Mucosa of gallbladder (tissue), 1 donor: Measurements from ENCODE around the gene ALG13. TPM values are rescaled to one million over a fixed set of nuclear protein-coding genes. Genes with fewer than 3 reads are reported as not detected.
"Not testable (repeated sequence)": the region's sequence is repeated elsewhere in the genome, so short reads cannot be mapped to it uniquely, and the experiment has no call there.

Experiments
- DNase-seq: peaks from one replicate; pipeline ENCODE4 v3.0.0-alpha.2; 2020; ENCODE audit warnings: low spot score
- total RNA-seq: library from RNA; stranded (reverse); gene quantifications from one replicate; pipeline ENCODE4 v1.2.1, GENCODE V29; 2021
- donor health status: DM: no; HTN: no; CAD: no.

The ALG13 gene
- total RNA-seq, 1 donor from 2014 or later: 56.9 TPM

DNA sequence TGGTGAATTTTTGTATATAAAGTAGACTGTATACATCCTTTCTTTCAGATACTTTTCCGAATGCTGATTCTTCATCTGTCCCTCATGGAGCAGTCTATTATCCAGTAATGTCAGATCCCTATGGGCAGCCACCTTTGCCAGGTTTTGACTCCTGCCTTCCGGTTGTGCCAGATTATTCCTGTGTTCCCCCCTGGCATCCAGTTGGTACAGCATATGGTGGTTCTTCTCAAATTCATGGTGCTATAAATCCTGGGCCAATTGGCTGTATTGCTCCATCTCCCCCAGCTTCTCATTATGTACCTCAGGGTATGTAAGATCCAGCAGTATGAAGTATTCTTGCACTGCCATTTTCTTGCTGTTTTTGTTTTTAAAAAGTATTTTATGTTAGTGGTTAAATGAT lies 78.7 kb downstream of the ALG13 start:
- DNase-seq: no peak

DNA sequence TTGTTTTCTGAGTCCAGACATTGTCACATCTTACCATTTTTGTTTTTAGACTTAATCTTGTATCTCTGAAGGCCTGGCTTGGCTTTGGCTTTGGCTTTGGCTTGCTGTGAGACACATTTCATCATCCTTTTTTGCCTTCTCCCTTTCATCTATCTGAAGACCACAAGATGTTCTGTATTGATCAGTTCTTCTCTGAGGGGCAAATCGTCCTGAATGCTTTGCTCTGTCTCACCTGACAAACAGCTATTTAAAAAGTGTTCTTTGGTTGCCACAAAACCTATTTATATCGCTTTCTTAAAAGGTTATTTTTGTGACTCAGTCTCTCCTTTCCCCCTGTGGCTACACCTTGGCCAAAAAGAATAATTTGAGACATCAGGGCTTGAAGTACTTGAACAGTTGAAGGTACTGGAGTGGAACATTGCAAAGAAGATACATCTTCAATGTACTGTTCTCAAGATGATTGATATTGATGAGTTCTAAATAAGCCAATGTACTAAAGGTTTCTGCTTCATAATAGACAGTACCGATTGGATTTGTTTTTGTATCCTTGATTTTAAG lies 80.7 kb downstream of the ALG13 start:
- DNase-seq: no peak

DNA sequence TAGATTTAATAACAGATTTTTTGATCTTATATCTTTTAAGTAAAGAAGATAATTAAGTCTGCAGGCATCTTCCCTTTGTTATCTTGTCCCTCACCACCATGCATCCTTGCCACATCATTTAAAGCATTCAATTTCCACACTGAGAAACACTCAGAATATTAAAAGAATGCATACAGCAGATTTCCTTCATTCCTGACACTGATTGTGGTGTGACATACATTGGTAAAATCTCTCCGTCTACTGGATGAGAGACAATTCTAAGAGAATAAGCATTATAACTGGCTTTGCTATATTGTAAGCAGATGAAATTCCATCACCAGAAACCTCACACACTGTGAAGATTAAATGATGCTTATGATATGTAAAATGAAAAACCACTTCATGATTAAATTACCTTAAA lies 97.6 kb downstream of the ALG13 start:
- DNase-seq: no peak

DNA sequence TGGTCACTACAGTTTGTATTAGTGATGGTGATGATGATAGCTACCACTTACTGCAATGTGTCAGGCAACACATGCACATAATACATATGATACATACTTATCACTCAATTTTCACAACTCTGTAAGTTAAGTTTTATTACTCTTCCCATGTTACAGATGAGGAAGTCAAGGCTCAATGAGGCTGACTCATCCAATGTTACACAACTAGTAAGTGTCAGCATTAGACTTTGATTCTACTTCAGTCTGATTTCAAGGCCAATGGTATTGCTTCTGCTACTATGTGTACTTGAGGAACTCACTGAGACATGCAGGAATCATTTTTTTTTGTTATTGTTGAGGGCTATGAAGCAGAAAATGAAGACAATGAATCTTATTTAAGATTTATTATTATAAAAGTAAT lies 98.6 kb downstream of the ALG13 start:
- DNase-seq: no peak

DNA sequence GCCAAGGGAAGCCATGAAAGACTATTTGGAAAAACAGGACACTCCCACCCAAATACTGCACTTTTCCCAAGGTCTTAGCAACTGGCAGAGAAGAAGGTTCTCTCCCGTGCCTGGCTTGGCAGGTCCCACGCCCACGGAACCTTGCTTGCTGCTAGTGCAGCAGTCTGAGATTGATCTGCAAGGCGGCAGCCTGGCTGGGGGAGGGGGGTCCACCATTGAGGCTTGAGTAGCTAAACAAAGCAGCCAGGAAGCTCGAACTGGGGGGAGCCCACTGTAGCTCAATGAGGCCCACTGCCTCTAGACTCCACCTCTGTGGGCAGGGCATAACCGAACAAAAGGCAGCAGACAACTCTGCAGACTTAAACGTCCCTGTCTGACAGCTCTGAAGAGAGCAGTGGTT lies 103.7 kb downstream of the ALG13 start:
- DNase-seq: no peak

DNA sequence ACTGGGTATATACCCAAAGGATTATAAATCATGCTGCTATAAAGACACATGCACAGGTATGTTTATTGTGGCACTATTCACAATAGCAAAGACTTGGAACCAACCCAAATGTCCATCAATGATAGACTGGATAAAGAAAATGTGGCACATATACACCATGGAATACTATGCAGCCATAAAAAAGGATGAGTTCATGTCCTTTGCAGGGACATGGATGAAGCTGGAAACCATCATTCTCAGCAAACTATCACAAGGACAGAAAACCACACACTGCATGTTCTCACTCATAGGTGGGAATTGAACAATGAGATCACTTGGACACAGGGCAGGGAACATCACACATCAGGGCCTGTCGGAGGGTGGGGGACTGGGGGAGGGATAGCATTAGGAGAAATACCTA lies 109.1 kb downstream of the ALG13 start:
- DNase-seq: not testable (repeated sequence)

Other genes with a start within 250 kb of the ALG13 start
- gene SERTM2, start 169.5 kb upstream of the ALG13 start, total RNA-seq: 0.06 TPM
- gene TRPC5OS, start 195.0 kb downstream of the ALG13 start, total RNA-seq: 0.20 TPM